SK-N-SH (cell line): ENCODE data around the gene PLXNB1.

Source experiments
- EP300 ChIP-seq, 2 experiments: IDR thresholded peaks; 2 replicates each; pipeline versions ENCODE4 v1.4.0 to v1.6.1; 2012; ENCODE audit warnings: borderline replicate concordance in 1 of 2, low read depth in 1 of 2, low read length in 1 of 2
- EZH2phosphoT487 ChIP-seq: fragments of 200-600 bp; sonication (generic); IDR thresholded peaks from 2 replicates; pipeline ENCODE4 v1.6.1; 2017; ENCODE audit warnings: low read depth, mixed run types, mild to moderate bottlenecking, antibody characterized with exemption, moderate library complexity, borderline replicate concordance
- MEF2A ChIP-seq: IDR thresholded peaks from 2 replicates; pipeline ENCODE4 v1.4.0; 2012; ENCODE audit warnings: low read depth, borderline replicate concordance
- POLR2AphosphoS5 ChIP-seq: IDR thresholded peaks from 2 replicates; pipeline ENCODE4 v1.6.1; 2012; ENCODE audit warnings: low read depth, low read length
- RAD21 ChIP-seq: IDR thresholded peaks from 2 replicates; pipeline ENCODE4 v1.6.1; 2012; ENCODE audit warnings: mild to moderate bottlenecking, low read length
- RCOR1 ChIP-seq: fragments of 150-350 bp; IDR thresholded peaks from 2 replicates; pipeline ENCODE4 v1.6.1; 2017; ENCODE audit warnings: antibody characterized with exemption, low read length
- TAF1 ChIP-seq: IDR thresholded peaks from 2 replicates; pipeline ENCODE4 v1.6.1; 2012; ENCODE audit warnings: low read depth, mild to moderate bottlenecking, low read length, moderate library complexity, borderline replicate concordance
- TF ChIP-seq, protein P1 (sequence below): IDR thresholded peaks from 2 replicates; pipeline ENCODE4 v1.4.0; 2012; ENCODE audit warnings: low read depth
- TF ChIP-seq, protein P2 (sequence below): fragments of 200-600 bp; sonication (generic); IDR thresholded peaks from 2 replicates; pipeline ENCODE4 v1.6.1; 2017; ENCODE audit warnings: antibody characterized with exemption, mild to moderate bottlenecking, moderate library complexity
- TF ChIP-seq, protein P3 (sequence below): IDR thresholded peaks from 2 replicates; pipeline ENCODE4 v1.4.0; 2012; ENCODE audit warnings: low read depth, borderline replicate concordance
- TF ChIP-seq, protein P4 (sequence below): IDR thresholded peaks from 2 replicates; pipeline ENCODE4 v1.4.0; 2012; ENCODE audit warnings: low read depth, borderline replicate concordance
- TF ChIP-seq, protein P5 (sequence below): IDR thresholded peaks from 2 replicates; pipeline ENCODE4 v1.6.1; 2012; ENCODE audit warnings: mild to moderate bottlenecking, low read depth, low read length, moderate library complexity
- TF ChIP-seq, protein P6 (sequence below): fragments of 150-350 bp; IDR thresholded peaks from 2 replicates; pipeline ENCODE4 v1.6.1; 2017; ENCODE audit warnings: antibody characterized with exemption, low read length, low read depth, borderline replicate concordance

DNA sequence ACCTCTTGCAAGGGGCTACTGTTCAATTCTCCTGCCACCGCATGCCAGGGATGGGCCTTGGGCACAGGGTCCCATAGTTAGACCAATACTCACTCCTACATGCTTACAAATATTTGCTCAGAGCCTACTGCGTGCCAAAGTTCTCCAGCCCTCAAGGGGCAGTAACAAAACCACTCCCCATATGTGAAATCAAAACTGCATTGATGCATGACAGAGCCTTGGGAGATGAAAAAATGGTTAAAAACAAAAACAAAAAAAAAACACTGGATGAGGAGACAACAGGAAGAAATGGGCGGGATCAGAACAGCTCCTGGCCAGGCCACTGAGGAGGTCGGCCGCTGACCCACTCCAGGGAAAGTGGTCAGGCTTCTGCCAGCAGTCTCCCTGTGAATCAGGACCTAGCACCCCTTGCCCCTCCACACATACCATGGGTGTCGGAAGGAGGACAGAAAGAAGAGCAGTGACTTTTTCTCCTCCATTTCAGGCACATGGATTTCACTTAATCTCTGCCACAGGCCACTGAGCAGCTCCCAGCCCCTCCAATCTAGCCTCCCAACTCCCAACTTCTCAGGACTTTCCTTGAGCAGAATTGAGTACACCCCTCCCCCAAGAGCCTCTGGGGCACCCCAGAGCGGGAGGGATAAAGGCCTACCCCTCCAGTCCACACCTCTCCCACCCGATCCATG is 2.8 kb downstream of the PLXNB1 start:
- no peak for TF ChIP-seq RAD21
- TF ChIP-seq, protein P1, sequence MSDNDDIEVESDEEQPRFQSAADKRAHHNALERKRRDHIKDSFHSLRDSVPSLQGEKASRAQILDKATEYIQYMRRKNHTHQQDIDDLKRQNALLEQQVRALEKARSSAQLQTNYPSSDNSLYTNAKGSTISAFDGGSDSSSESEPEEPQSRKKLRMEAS: no peak
- no peak for TF ChIP-seq EZH2phosphoT487
- no peak for TF ChIP-seq POLR2AphosphoS5
- TF ChIP-seq, protein P2, sequence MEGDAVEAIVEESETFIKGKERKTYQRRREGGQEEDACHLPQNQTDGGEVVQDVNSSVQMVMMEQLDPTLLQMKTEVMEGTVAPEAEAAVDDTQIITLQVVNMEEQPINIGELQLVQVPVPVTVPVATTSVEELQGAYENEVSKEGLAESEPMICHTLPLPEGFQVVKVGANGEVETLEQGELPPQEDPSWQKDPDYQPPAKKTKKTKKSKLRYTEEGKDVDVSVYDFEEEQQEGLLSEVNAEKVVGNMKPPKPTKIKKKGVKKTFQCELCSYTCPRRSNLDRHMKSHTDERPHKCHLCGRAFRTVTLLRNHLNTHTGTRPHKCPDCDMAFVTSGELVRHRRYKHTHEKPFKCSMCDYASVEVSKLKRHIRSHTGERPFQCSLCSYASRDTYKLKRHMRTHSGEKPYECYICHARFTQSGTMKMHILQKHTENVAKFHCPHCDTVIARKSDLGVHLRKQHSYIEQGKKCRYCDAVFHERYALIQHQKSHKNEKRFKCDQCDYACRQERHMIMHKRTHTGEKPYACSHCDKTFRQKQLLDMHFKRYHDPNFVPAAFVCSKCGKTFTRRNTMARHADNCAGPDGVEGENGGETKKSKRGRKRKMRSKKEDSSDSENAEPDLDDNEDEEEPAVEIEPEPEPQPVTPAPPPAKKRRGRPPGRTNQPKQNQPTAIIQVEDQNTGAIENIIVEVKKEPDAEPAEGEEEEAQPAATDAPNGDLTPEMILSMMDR: no peak
- TF ChIP-seq, protein P3, sequence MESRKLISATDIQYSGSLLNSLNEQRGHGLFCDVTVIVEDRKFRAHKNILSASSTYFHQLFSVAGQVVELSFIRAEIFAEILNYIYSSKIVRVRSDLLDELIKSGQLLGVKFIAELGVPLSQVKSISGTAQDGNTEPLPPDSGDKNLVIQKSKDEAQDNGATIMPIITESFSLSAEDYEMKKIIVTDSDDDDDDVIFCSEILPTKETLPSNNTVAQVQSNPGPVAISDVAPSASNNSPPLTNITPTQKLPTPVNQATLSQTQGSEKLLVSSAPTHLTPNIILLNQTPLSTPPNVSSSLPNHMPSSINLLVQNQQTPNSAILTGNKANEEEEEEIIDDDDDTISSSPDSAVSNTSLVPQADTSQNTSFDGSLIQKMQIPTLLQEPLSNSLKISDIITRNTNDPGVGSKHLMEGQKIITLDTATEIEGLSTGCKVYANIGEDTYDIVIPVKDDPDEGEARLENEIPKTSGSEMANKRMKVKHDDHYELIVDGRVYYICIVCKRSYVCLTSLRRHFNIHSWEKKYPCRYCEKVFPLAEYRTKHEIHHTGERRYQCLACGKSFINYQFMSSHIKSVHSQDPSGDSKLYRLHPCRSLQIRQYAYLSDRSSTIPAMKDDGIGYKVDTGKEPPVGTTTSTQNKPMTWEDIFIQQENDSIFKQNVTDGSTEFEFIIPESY: no peak
- TF ChIP-seq, protein P4, sequence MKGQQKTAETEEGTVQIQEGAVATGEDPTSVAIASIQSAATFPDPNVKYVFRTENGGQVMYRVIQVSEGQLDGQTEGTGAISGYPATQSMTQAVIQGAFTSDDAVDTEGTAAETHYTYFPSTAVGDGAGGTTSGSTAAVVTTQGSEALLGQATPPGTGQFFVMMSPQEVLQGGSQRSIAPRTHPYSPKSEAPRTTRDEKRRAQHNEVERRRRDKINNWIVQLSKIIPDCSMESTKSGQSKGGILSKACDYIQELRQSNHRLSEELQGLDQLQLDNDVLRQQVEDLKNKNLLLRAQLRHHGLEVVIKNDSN: no peak
- no peak for TF ChIP-seq TAF1
- no peak for TF ChIP-seq EP300 (IDR thresholded peaks at IDR 0.05; ENCODE audit: borderline replicate concordance in 1 of 2, low read depth in 1 of 2, low read length in 1 of 2)
- TF ChIP-seq, protein P5, sequence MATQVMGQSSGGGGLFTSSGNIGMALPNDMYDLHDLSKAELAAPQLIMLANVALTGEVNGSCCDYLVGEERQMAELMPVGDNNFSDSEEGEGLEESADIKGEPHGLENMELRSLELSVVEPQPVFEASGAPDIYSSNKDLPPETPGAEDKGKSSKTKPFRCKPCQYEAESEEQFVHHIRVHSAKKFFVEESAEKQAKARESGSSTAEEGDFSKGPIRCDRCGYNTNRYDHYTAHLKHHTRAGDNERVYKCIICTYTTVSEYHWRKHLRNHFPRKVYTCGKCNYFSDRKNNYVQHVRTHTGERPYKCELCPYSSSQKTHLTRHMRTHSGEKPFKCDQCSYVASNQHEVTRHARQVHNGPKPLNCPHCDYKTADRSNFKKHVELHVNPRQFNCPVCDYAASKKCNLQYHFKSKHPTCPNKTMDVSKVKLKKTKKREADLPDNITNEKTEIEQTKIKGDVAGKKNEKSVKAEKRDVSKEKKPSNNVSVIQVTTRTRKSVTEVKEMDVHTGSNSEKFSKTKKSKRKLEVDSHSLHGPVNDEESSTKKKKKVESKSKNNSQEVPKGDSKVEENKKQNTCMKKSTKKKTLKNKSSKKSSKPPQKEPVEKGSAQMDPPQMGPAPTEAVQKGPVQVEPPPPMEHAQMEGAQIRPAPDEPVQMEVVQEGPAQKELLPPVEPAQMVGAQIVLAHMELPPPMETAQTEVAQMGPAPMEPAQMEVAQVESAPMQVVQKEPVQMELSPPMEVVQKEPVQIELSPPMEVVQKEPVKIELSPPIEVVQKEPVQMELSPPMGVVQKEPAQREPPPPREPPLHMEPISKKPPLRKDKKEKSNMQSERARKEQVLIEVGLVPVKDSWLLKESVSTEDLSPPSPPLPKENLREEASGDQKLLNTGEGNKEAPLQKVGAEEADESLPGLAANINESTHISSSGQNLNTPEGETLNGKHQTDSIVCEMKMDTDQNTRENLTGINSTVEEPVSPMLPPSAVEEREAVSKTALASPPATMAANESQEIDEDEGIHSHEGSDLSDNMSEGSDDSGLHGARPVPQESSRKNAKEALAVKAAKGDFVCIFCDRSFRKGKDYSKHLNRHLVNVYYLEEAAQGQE: no peak
- TF ChIP-seq RCOR1: no peak
- TF ChIP-seq MEF2A: no peak
- TF ChIP-seq, protein P6, sequence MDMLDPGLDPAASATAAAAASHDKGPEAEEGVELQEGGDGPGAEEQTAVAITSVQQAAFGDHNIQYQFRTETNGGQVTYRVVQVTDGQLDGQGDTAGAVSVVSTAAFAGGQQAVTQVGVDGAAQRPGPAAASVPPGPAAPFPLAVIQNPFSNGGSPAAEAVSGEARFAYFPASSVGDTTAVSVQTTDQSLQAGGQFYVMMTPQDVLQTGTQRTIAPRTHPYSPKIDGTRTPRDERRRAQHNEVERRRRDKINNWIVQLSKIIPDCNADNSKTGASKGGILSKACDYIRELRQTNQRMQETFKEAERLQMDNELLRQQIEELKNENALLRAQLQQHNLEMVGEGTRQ: no peak
